ENCODE measurements around the gene FRYL.
"Not testable (repeated sequence)": the region's sequence is repeated elsewhere in the genome, so short reads cannot be mapped to it uniquely, and the experiment has no call there.

FRYL gene

DNA sequence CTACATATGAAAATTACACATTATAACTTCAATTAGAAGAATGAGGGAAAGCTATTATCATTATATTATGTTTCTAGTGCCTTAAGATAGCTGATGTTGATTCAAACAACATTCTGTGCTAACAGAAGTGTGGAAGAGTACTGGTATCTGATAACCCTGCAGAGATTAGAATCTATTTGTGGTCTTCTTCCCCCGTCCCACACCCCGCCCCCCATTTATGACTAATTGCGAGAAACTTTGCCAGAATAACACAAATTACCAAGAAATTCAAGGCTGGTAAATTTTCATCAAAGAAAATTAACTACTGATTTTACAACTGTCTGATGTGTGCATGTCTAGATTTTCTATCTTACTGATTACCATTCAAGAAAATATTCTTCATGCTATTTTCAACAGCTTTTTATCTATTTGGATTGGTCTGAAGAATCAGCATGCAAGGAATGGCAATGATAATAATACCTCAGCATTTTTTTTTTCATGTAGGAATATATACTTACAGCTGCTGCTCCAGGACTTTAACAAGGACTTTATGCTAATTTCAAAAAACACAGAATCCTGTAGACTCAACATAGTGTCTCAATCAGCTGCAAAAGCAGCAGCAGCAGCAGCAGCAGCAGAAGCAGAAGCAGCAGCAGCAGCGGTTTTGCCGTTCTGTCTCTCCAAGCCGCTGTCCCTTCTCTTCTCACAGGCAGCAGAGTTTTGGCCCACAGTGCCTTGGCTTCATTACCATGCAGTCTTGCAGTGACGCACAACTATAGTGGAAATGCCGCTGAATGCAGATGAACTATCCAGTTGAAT, 126.7 kb downstream of the FRYL start:
- peak; percentile 72 for DNase-seq

DNA sequence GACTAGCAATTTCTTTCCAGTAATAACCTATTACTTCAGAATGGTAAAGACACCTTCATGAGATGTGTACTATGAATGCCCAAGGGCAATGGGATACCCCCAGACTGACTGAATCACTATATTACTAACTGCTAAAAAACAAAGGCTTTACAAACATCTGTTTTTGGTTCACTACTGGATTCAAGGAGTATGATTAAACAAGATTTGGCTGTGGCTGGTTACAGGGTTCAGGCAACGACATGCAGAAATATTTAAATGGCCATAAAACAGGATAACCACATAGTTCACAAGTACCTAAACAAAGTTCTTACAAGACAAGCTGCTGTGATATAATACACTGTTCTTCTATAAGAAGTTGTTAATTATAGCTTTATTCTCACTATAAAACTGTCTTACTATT, 128.2 kb downstream of the FRYL start:
- DNase-seq: no peak

- DNase-seq: no peak
Measured at GRCh38 chr4:48649505-48649904, 130.6 kb downstream of the FRYL start.

DNA sequence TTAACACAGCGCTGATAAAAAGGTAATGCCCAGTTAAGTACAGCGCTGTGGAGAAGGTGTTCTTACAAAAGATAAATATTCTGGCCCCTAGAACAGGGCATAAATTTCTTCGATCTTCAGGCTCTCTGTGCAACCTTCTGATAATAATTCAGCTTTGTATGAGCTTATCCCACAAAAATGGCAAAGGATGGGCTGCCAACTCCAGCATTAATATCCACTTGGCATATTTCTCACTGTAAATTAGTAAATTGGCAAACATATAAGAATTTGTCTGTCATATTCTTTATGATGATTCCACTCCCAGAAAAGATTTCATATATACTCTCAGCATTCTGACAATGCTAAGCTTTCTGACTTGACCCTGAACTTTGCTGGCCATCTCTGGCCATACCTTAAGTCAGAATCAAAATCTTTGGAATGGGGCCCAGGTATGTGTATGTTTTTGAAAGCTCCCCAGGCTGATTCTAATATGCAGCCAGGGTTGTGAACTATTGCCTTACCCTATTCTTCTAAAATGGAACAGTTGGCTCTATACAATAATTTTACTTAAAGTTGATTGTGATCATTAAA, 134.8 kb downstream of the FRYL start:
- DNase-seq: no peak

DNA sequence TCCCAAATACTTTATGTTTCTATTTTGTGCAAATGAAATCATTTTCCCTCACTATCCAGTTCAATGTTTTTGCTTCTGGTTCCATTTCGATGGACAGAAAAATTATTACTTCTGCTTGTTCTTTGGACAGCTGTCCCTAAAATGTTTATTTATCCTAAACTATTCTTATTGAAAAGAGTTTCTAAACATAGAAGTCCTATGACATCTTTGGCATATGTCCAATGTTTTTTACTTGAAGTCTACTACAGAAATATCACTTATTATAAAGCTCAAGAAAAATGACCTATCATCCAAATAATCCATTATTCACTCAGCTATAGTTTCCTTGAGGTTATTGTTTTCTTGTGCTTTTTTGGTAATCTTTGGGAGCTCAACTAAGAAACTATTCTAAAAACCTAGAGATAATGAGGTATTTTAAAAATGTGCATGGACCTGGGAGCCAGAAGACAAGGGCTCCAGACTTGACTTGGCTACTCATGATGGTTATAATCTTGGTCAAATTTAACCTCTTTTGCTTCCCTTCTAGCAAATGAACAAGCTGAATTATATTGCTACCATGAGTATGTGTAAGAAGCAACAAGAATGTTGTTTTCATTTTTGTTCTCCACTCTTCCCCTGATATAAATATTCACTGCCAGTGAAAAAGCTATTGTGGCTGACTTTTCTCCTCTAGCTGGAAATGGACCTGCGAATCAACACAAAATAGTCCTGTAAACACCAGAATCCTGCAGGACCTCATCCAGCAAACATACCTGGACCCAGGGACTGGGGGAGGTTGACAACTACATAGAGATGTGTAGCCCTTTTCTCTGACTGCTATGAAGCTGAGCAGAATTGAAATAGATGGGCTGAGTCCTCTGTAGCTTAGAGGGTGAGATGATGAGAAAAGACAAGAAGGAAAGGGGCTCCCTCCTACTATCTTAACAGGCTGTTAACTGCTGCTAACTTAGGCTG, 137.4 kb downstream of the FRYL start:
- DNase-seq: no peak

DNA sequence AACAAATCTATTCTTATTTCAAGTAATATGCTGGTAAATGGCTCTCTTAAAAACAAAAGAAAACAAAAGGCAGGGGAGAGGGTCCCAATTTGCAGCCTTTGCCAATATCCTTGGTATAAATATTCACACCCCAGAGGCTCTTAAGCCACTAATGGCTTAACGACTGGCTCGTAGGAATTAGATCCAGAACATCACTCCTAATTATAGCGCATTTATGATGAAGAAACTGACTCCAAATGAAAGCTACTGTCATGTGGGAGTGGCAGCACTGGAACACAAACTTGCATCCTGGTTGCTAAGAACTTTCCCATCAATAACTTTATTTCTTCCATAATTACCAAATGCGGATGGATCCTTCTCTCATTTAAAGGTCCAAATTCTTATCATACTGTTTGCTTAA, 138.7 kb downstream of the FRYL start:
- DNase-seq: no peak

DNA sequence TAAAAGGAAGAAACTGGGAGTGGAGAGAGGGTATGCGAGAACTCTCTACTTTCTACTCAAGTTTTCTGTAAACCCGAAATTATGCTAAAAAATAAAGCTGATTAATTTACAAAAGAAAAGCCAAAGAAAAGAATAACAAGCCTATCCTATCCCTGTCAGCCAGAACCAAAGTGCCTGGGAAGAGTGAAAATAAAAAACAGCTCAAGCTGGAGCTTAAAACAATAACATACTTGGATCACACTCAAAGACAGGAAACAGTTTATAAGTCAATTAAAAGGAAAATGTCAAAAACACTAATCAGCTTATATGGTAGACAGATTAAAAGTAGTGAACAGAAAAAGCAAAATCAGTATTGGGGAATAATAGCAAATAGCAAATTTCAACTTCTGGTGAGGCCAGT, 139.4 kb downstream of the FRYL start:
- DNase-seq: no peak

DNA sequence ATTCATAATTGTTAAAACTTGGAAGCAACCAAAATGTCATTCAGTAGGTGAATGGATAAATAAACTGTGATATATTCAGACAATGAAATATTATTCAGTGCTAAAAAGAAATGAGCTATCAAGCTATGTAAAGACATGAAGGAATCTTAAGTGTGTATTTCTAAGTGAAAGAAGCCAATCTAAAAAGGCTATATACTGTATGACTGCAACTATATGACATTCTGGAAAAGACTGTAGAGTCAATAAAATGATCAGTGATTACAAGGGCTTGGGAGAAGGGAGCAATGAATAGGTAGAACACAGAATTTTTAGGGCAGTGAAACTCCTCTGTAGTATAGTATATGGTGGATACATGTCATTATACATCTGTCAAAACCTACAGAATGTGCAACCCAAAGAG, 139.9 kb downstream of the FRYL start:
- DNase-seq: no peak

- DNase-seq: no peak
Measured at GRCh38 chr4:48639807-48640206, 140.3 kb downstream of the FRYL start.

- not testable (repeated sequence) for DNase-seq
Measured at GRCh38 chr4:48638586-48638985, 141.5 kb downstream of the FRYL start.

- DNase-seq: no peak
Measured at GRCh38 chr4:48636911-48637310, 143.2 kb downstream of the FRYL start.

- no peak for DNase-seq
Measured at GRCh38 chr4:48635980-48636379, 144.1 kb downstream of the FRYL start.

DNA sequence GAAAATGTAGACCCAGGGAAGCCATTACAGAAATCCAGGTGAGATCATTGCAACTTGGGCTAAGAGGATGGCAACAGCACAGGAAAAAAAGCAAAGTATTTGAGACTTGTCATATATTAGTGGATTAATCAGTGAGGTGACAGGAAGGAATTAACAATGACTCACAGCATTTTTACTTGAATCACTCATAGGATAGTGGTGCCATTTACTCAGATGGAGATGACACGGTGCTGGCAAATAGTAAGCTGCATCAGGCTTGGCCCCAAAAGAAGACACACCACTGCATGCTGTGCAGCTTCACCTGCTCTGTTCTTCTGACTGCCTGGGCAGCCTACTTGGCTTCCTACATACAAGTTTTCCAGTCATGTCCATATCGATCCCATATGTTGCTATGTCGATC, 144.8 kb downstream of the FRYL start:
- DNase-seq: no peak

GRCh38 chr4:48634688-48635308, 145.3 kb downstream of the FRYL start:
- DNase-seq: no peak

GRCh38 chr4:48633657-48634056, 146.4 kb downstream of the FRYL start:
- DNase-seq: no peak

- DNase-seq: no peak
Measured at GRCh38 chr4:48629458-48629857, 150.6 kb downstream of the FRYL start.

- no peak for DNase-seq
Measured at GRCh38 chr4:48623182-48623780, 156.8 kb downstream of the FRYL start.

- no peak for DNase-seq
Measured at GRCh38 chr4:48620831-48621230, 159.2 kb downstream of the FRYL start.

DNA sequence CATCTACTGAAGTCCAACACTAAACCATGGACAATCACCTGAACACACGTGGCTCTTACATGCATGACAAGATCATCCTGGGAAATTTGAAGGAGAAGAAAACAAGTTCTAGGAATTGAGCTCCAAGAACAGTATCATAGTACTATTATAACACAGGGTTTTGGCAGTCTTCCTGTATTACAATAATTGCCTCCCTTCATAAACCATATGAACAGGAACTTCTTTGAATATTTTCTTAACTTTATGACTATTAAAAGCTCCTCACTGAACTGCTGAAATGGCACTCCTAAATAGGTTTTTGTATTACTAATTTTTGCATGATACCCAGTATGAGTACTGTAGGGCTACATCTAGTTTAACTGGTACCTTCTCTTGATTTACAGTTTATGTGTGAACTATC, 160.0 kb downstream of the FRYL start:
- no peak for DNase-seq

DNA sequence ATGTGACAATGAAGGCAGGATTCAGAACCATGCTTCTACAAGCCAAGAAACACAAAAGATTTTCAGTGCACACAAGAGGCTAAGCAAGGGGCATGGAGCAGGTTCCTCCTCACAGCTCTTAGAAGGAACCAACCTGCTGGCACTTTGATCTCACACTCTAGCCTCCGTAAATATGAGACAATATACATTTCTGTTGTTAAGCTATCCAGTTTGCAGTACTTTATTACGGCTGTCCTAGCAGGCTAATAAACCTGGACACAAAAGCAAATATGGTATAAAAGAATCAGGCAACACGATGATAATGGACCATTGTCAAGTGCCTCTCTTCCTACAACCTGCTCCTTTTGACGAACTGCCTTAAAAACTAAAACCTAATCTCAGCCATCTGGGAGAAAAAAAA, 175.6 kb downstream of the FRYL start:
- no peak for DNase-seq

- no peak for DNase-seq
Measured at GRCh38 chr4:48604041-48604440, 176.0 kb downstream of the FRYL start.

DNA sequence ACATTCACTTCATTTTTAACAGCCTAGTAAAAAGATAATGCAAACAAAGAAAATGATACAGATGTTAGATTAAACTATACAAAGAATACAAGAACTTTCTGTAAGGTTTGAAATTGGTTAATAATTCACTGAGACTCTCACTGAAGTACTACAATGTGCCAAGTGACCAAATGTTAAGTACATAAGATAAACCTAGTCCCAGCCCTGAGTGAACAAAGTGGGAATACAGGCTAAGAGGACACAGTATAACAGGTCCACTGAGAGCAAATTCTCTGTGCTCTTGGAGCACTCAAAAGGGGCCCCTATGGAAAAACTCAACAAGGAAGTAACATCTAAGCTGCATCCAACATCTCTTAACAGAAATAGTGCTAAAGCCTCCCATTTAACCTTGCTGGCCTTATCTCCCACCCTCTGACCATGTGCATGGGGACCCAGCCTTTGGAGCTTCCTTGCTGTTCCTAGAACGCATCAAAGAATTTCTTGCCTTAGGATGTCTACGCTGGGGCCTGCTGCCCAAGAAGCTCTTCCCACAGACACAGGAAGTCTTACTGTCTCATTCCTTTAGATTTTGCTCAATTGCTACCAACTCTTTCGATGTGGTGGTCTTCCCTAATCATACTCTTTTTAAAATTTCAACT, 176.6 kb downstream of the FRYL start:
- no peak for DNase-seq

Data from islet precursor cell (in vitro differentiated cells).